HG03039 (cell line): ENCODE results near the gene IMP3.

Experiments
- ATAC-seq: cut with Tn5 transposase; IDR thresholded peaks from one replicate; pipeline ENCODE4 v1.9.1; 2021; ENCODE audit warnings: mild to moderate bottlenecking, moderate library complexity; ENCODE audit not compliant: unreplicated experiment

Gene IMP3

GRCh38 chr15:75673426-75674235, 33.6 kb upstream of the IMP3 start:
- no peak for ATAC-seq

DNA sequence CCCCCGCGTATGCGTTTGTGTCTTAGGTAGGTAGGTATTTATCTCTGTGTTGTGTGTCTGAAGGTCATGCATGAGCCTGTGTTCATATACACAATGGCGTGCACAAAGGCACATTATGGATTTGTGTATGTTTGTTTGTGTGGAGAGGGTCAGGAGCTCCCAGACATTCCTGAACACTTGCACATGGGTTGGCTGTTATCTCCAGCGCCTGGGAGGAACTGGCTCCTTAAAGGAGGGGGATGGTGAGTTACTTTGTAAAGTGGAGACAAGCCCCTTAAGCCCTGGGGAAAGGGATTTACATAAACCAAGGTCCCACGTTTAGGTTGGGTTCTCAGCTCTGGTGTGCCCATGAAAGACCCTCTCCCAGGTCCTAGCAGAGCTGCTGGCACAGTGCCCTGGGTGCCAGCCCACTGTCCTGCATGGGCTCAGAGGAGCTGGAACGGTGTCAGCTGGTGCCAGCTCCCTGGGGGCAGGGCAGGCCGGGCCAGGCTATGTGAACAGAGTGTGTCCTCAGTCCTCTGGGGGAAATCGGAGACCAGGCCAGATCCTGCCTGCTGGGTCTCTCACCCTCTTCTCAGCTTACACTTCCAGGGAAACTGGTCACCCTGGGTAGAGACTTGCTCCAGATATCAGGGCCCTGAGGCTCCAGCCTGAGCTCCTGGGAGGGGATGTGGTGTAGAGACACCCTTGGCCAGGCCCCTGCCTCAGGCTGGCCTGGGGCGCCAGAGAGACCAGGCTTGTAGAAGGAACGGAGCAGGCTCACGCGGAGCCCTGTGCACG, 32.8 kb upstream of the IMP3 start:
- ATAC-seq: no peak

DNA sequence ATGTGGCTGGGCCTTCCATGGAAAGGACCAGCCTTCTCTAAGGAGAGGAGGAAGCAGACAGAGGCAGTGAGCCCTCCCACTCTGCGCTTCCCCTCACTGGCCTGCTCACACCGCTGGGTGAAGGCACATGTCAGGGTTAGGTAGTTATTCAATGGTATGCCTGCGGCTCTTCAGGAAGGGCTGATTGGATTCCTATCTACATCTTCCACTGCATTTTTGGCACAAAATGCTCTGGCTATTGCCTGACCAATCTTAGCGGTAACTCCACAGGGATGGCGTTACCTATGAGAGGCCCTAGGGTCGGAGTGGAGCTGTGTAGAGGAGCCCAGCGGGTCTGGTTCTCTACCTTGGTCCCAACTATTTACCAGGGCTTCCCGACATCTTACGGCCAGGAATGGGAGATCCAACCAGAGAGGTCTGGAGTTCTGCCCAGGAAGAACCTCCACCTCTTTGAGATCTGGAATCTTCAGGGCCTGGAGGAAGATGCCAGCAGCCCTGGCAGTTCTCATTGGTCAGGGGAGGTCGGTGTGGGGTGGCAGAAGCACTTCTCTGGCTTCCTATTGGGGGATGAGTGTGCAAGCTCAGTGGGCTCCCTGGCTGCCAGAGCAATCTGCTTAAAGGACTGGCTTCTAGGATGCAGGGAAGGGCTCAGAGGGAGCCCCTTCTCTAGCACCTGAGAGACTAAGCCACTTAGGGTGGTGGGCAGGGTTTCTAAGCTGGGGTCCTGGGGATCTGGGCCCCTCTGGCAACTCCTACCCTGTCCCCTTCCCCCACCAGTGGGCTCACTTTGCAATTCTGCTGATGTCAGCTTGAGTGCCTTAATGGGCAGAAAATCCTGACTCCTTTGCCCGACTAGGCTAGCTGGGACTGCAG, 31.9 kb upstream of the IMP3 start:
- ATAC-seq: no peak

- ATAC-seq: no peak
These were observed 29.8 kb upstream of the IMP3 start for GRCh38 chr15:75669879-75670212.

- no peak for ATAC-seq
These were observed 29.3 kb upstream of the IMP3 start for GRCh38 chr15:75669191-75669878.

DNA sequence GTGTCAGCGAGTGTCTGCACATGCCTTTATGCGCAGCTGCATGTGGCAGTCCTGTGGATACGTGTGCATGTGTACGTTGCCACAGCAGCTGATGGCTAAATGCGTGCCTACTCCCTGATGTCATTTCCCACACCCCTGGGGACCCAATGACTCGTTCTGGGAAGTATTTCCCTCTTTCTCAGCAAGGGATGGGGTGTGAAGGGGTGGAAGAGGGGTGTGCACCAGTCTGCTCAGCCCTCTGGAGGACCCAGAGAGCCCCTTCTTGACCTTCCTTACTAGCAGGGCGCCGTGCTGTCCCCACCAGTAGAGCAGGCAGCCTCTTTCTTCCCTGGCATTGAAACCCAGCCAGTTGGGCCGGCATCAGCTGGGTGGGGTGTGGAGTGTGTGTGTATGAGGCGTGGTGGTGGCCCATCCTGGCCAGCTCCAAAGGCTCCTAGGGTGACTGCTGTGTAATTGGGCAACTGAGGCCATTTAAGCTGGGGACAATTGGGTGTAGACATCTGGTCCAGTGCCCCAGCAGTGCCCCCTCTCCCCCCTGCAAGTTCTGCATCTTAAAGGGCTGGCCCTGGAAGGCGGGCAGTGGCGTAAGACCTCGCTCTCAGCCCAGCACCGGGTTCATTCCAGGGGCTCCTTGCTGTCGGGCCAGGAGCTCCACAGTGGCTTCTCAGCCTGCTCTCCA, 26.9 kb upstream of the IMP3 start:
- ATAC-seq: no peak

DNA sequence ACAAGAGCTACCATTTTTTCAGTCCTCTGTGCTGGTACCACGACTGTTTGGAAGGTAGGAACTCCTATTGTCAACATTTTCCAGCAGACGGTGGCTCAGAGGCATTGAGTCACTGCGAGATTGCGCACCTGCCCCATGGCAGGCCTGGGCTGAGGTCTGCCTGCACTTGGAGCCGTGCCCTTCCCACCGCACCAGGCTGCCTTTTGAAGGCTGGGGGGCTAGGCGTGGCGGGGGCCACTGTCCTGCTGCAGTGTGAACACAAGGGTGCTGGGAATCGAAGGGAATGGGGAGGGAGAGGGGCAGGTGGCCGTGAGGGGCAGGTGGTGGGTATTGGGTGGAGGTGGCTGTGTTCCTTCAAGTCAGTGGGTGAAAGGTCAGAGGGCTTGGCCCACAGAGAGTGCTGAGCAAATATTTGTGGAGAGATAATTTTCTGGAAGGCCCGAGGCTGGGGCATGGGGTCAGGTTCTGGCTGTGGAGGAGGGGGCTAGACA, 24.0 kb upstream of the IMP3 start:
- ATAC-seq: no peak

DNA sequence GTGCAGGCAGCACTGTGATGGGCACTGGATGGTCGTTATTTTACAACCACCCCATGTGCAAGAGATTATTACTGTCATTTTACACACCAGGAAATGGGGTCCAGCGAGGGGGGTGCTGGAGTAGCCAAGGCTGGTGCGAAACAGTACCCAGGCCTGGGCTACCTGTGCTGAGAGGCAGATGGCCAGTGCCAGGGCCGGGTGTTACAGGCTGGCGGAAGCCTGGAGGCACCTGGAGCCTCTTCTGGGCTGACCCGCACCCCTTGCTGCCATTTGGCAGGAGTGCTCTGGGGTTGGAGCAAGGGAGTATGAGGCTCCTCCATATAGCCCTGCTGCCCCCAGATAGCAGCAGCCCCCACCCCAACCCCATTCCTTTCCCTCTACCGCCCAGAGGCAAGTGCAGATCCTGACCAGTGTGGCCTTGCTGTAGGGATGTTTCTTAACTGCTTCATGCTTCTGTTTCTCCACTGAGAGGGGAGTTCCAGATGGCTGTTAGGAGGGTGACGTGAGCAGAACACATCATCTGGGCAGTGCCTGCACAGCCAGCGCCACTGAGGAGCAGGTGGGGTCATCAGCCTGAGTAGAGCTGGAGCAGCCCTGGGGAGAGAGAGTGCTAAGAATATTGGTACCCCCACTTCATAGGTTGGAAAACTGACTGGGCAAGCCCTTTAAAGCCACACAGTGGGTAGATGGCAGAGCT, 22.9 kb upstream of the IMP3 start:
- ATAC-seq: no peak

GRCh38 chr15:75661756-75662140, 21.7 kb upstream of the IMP3 start:
- ATAC-seq: no peak

DNA sequence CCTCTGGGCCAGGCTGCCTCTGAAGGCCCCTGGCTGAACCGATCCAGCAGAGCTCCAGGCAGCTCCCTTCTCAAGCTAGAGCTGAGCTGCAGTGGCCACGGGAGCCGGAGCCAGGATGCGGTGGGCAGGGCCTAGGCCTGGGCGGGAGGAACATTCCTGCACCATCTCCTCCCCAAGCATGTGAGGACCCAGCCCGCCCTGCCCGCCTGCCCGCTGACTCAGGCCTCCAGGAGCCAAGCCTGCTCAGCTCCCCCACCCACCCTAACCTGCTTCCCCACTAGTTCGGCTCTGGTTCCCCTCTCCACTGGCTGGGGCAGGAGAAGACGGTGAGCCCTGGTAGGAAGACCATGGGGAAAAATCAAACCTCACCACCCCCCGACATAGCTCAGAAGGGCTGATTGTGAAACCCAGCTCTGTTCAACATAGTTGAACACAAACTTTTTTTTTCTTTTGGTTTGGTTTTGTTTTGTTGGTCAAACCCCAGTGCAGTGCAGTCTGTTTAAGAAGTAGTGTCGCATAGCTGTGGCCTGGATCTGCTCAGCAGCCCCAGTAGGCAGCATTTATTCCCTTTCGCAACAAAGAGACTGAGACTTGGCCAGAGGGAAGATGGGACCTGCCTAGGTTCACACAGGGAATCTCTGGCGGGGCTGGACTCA, 21.2 kb upstream of the IMP3 start:
- no peak for ATAC-seq

DNA sequence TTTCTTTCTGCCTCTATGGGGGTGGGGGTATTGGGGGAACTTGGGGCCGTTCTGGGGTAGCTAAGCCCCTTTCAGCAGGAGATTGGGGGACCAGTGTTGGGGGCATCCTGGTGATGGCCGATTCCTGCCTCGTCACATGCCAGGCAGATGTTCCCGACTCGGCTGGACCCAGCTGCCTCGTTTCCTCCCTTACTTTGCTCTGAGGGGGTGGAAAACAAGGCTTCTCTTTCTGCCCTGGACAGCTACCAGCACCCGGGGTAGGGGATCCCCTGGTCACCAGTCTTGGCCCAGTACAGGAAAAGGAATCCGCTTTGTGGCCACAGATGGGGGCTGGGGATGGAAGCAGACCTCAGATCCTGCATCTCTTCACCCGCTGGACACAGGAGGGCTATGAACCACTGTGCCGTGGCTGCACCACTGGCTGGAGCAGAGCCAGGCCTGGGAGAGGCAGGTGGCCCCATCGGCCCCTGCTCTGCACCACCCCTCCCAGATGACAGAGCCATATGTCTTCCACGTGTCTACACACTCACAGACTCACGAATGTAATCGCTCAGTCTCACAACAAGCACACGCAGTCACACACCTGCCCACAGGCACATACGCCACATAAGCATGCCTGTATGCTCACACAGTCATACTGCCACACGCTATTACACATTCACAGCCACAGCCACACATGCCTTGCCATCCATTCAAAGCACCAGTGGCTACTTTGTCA, 20.1 kb upstream of the IMP3 start:
- no peak for ATAC-seq

- no peak for ATAC-seq
These were observed 19.2 kb upstream of the IMP3 start for GRCh38 chr15:75659141-75659771.

- no peak for ATAC-seq
These were observed 16.8 kb upstream of the IMP3 start for GRCh38 chr15:75656813-75657212.

GRCh38 chr15:75656331-75656730, 16.3 kb upstream of the IMP3 start:
- ATAC-seq: no peak

GRCh38 chr15:75655931-75656330, 15.9 kb upstream of the IMP3 start:
- no peak for ATAC-seq

DNA sequence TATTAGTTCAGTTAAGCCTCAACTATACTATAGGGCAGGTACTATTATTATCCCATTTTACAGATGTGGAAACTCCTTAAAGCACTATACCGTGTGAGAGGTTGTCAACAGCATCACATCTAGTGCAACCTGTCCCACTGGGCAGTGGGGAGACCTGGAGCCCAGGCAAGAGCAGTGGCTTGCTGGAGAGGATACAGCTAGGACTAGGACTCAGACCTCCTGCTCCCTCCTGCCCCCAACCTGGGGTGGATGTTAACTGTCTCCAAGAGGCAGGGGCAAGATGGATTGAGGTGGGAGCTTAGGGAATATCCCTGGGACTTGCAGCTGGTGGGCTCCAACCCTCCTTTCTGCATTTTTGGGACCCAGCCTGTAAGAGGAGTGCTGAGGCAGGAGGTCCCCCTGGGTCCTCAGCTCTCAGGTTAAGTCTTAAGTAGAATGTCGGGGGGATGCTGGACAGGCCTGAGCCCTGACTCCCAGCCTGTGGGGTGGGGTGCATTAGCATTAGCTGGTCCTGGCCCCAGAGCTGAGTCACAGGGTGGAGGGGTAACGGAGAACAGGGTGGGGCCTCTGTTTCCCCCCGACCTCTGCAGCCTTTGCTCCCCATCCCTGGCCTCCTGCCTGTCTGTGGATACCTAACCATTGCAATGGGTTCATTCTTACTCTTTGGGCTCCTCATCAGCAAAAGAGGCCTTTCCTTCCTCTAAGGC, 14.3 kb upstream of the IMP3 start:
- no peak for ATAC-seq

DNA sequence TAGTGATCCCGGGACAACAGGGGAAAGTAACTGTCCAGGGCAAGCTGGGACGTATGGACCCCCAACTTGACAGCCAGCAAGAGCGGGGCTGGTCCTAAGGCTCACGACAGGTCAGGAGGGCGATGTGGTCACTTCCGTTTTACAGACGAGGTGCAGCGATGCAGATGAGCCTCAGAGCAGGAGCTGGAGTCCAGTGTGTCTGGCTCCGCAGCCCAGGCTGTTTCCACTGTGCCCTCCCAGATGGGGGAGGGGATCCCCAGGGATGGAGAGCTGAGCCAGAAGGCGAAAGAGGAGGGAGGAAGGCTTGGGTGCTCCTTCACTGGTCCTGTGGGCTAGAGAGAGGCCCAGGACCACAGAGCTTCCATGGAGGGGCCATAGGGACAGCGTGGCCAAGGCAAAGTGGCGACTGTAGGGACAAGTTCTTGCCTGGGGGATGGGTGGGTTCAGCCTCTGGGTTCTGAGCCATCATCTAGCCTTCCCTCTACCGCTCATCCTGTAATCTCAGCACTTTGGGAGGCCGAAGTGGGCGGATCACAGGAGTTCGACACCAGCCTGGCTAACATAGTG, 13.4 kb upstream of the IMP3 start:
- ATAC-seq: no peak
